Measurements from ENCODE around the gene ZBTB8OS. TPM values are rescaled to one million over a fixed set of nuclear protein-coding genes. Genes with fewer than 3 reads are reported as not detected.

ZBTB8OS gene
- polyA plus RNA-seq, 1 experiment: 21.1 TPM

DNA sequence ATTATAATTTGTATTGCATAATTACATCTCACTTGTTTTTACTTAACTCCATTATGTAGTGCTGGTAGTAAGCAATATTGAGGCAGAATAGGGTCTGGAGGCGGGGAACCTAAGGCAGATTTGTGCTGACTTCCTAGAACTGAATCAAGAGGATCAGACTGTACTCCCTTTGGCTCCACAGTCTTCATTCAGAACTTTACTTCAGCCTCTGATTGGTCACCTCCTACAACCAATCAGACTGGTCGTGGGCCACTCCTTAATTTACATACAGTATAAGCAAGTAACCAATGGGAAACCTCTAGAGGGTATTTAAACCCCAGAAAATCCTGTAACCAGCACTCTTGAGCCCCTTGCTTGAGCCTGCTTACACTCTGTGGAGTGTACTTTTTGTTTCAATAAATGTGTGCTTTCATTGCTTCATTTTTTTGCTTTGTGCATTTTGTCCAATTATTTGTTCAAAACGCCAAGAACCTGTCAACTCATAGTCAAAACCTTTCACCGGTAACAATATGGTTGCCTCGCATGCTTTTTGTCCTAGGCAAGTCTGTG lies 31.6 kb downstream of the ZBTB8OS start:
- CTCF ChIA-PET: interaction anchor here (1.2 kb wide), 1 partner anchor 99 kb away, joined by 7 read pairs; no protein-coding TSS in a partner anchor
- TF ChIP-seq, protein P1, sequence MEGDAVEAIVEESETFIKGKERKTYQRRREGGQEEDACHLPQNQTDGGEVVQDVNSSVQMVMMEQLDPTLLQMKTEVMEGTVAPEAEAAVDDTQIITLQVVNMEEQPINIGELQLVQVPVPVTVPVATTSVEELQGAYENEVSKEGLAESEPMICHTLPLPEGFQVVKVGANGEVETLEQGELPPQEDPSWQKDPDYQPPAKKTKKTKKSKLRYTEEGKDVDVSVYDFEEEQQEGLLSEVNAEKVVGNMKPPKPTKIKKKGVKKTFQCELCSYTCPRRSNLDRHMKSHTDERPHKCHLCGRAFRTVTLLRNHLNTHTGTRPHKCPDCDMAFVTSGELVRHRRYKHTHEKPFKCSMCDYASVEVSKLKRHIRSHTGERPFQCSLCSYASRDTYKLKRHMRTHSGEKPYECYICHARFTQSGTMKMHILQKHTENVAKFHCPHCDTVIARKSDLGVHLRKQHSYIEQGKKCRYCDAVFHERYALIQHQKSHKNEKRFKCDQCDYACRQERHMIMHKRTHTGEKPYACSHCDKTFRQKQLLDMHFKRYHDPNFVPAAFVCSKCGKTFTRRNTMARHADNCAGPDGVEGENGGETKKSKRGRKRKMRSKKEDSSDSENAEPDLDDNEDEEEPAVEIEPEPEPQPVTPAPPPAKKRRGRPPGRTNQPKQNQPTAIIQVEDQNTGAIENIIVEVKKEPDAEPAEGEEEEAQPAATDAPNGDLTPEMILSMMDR (IDR thresholded peaks at IDR 0.05; ENCODE audit: insufficient read depth, low read depth, low read length): no peak
- DNase-seq (ENCODE audit: low read depth): no peak
- POLR2A ChIA-PET: no interaction called here
- H3K4me3 ChIP-seq (ENCODE audit: low read depth, low read length): no peak overlapping the region
- no peaks in the 10 kb centered on the region; the same call in 1 of the 2 replicates for H3K36me3 ChIP-seq (ENCODE audit: control insufficient read depth, insufficient read depth, low read length)
- no peaks in the 10 kb centered on the region for H3K27me3 ChIP-seq (ENCODE audit: control insufficient read depth, insufficient read depth, low read length)

DNA sequence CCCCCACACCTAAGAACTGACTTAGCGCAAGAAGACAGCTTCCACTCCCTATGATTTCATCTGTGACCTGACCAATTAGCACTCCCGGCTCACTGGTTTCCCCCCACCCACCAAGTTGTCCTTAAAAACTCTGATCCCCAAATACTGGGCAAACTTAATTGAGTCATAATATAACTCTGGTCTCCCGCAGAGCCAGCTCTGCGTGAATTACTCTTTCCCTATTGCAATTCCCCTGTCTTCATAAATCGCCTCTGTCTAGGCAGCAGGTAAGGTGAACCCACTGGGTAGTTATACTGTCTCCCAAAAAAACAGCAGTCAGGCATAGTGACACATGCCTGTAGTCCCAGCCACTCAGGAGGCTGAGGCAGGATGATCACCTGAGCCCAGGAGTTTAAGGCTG lies 36.9 kb downstream of the ZBTB8OS start:
- Histone ChIP-seq H3K27me3 (ENCODE audit: control insufficient read depth, insufficient read depth, low read length) (no peaks in the 10 kb centered on the region), H3K36me3 (ENCODE audit: control insufficient read depth, insufficient read depth, low read length) (no peaks in the 10 kb centered on the region), H3K4me3 (ENCODE audit: low read depth, low read length) (no peak overlapping the region)
- TF ChIP-seq, protein P1 (IDR thresholded peaks at IDR 0.05; ENCODE audit: insufficient read depth, low read depth, low read length): no peak
- CTCF ChIA-PET: interaction anchor here (0.6 to 1.0 kb wide), 3 partner anchors 19 to 91 kb away, joined by 3 to 4 read pairs (median 3); no protein-coding TSS in a partner anchor
- no peak for DNase-seq (ENCODE audit: low read depth)
- POLR2A ChIA-PET: no interaction called here

DNA sequence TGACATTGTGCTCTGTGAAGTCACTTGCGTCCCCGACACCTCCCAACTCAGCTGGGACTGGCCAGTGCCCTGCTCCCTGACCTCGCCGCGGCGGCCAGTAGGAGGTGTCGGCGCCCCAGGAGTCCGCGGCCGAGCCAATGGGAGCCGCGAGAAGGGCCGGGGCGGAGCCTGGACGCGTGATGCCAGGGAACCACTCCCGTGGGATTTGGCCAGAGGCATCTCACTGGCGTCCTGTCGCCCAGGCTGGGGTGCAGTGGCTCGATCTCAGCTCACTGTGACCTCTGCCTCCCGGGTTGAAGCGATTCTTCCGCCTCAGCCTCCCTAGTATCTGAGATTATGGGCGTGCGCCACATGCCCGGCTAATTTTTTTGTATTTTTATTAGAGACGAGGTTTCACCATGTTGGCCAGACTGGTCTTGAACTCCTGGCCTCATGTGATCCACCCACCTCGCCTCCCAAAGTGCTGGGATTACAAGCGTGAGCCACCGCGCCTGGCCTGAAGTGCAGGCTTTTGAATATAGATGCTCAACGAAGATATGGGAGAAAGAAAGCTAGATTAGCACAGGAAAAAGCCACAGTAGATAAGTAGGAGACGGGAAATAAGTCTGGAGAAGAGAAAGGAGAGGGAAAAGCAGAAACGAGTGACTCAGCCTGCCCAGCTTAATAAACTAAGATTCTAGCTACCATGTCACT lies 38.0 kb downstream of the ZBTB8OS start:
- TF ChIP-seq, protein P1 (IDR thresholded peaks at IDR 0.05; ENCODE audit: insufficient read depth, low read depth, low read length): peak; percentile 48
- Histone ChIP-seq H3K27me3 (ENCODE audit: control insufficient read depth, insufficient read depth, low read length) (no peaks in the 10 kb centered on the region), H3K4me3 (ENCODE audit: low read depth, low read length) (peak overlapping the region; percentile 56), H3K36me3 (ENCODE audit: control insufficient read depth, insufficient read depth, low read length) (no peaks in the 10 kb centered on the region)
- ChIA-PET CTCF (interaction anchor here (1.0 kb wide), 1 partner anchor 18 kb away, joined by 4 read pairs; no protein-coding TSS in a partner anchor), POLR2A (no interaction called here)
- peak; percentile 25 for DNase-seq (ENCODE audit: low read depth)

DNA sequence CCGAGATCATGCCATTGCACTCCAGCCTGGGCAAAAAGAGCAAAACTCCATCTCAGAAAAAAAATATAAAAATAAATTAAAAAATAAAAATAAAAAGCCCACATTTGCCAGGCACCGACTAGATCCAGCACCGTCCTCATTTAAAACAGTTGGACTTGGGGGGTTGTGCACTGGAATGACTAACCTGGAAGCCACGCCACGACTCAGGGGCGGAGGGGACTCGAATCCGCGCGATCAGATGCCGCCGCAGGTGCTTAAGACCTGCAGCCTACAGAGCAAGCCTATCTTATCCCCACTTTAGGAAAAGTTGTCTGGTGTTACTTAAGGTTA lies 38.5 kb downstream of the ZBTB8OS start:
- no peaks in the 10 kb centered on the region; the same call in 1 of the 2 replicates for H3K36me3 ChIP-seq (ENCODE audit: control insufficient read depth, insufficient read depth, low read length)
- ChIA-PET CTCF (no interaction called here), POLR2A (no interaction called here)
- no peak for DNase-seq (ENCODE audit: low read depth)
- TF ChIP-seq, protein P1 (IDR thresholded peaks at IDR 0.05; ENCODE audit: insufficient read depth, low read depth, low read length): no peak
- H3K27me3 ChIP-seq (ENCODE audit: control insufficient read depth, insufficient read depth, low read length): no peaks in the 10 kb centered on the region
- peak overlapping the region; percentile 56 for H3K4me3 ChIP-seq (ENCODE audit: low read depth, low read length)

DNA sequence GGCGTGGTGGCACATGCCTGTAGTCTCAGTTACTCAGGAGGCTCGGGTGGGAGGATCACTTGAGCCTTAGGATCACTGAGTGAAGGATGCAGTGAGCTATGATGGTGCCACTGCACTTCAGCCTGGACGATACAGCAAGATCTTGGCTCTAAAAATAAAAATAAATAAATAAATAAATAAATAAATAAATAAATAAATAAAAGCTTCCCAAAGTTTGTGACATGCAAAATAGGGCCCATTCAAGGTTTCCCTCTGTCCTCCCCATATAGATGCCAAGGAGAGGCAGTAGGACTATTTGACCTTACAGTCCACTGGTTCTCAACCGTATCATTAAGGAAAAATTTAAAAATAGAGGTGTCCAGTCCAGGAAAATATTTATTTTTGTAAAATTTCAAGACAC lies 41.2 kb downstream of the ZBTB8OS start:
- POLR2A ChIA-PET: no interaction called here
- Histone ChIP-seq H3K4me3 (ENCODE audit: low read depth, low read length) (no peak overlapping the region), H3K27me3 (ENCODE audit: control insufficient read depth, insufficient read depth, low read length) (no peaks in the 10 kb centered on the region), H3K36me3 (ENCODE audit: control insufficient read depth, insufficient read depth, low read length) (no peaks in the 10 kb centered on the region; the same call in none of the 2 replicates)
- TF ChIP-seq, protein P1 (IDR thresholded peaks at IDR 0.05; ENCODE audit: insufficient read depth, low read depth, low read length): no peak
- no peak for DNase-seq (ENCODE audit: low read depth)
- CTCF ChIA-PET: interaction anchor here (1.6 kb wide), 1 partner anchor 12 kb away, joined by 3 read pairs; no protein-coding TSS in a partner anchor

Measured in BJ (cell line).